Activated CD4-positive, alpha-beta T cell treated with anti-CD3 and anti-CD28 coated beads for 36 hours (primary cell): ENCODE results near the gene TUBD1. TPM values are rescaled to one million over a fixed set of nuclear protein-coding genes. Genes with fewer than 3 reads are reported as not detected.
"Not testable (repeated sequence)": the region's sequence is repeated elsewhere in the genome, so short reads cannot be mapped to it uniquely, and the experiment has no call there.

Experiments used
- ATAC-seq: fragments of 200-7000 bp; cut with Tn5 transposase; one replicate; pipeline ENCODE4 v1.10.0; 2021; ENCODE audit warnings: mild to moderate bottlenecking, moderate library complexity
- CTCF ChIA-PET: fragments of 350-600 bp; sonication (Branson Sonifier 250); formaldehyde crosslinking; loops from one replicate; lab custom pipeline; 2021; ENCODE audit warnings: antibody characterized with exemption; lab: Charles Lee
- POLR2A ChIA-PET: fragments of 350-600 bp; sonication (Branson Sonifier 250); formaldehyde crosslinking; loops from one replicate; lab custom pipeline; 2021; ENCODE audit warnings: antibody characterized with exemption, inconsistent platforms; lab: Charles Lee
- DNase-seq: peaks from one replicate; pipeline ENCODE4 v3.0.0-alpha.2; 2020
- H3K27ac Mint-ChIP-seq: one replicate; pipeline ENCODE4 v1.8.0; 2021; ENCODE audit warnings: mixed read lengths
- H3K27me3 Mint-ChIP-seq: one replicate; pipeline ENCODE4 v1.8.0; 2021; ENCODE audit warnings: mixed read lengths
- H3K36me3 Mint-ChIP-seq: one replicate; pipeline ENCODE4 v1.8.0; 2021; ENCODE audit warnings: low read depth, mixed read lengths
- H3K4me1 Mint-ChIP-seq: one replicate; pipeline ENCODE4 v1.8.0; 2021; ENCODE audit warnings: mixed read lengths
- H3K4me3 Mint-ChIP-seq: one replicate; pipeline ENCODE4 v1.8.0; 2021; ENCODE audit warnings: mild to moderate bottlenecking, moderate library complexity, mixed read lengths
- H3K9me3 Mint-ChIP-seq: one replicate; pipeline ENCODE4 v1.8.0; 2021; ENCODE audit warnings: low read depth, mixed read lengths
- intact Hi-C, 2 experiments: fragments of 100-400 bp; cut with DNase I in 1 of 2; cut with micrococcal nuclease in 1 of 2; formaldehyde crosslinking; loops; one replicate each; pipeline versions ENCODE4 v1.14.2 to v1.15.1; 2022 to 2024; cut with DNase I, micrococcal nuclease
- total RNA-seq, 2 experiments: library from RNA; stranded (reverse); gene quantifications; one replicate each; pipeline ENCODE4 v1.2.3, GENCODE V29; 2021

TUBD1 gene
- total RNA-seq, 2 experiments from 2014 or later: 10.6 to 11.0 TPM

DNA sequence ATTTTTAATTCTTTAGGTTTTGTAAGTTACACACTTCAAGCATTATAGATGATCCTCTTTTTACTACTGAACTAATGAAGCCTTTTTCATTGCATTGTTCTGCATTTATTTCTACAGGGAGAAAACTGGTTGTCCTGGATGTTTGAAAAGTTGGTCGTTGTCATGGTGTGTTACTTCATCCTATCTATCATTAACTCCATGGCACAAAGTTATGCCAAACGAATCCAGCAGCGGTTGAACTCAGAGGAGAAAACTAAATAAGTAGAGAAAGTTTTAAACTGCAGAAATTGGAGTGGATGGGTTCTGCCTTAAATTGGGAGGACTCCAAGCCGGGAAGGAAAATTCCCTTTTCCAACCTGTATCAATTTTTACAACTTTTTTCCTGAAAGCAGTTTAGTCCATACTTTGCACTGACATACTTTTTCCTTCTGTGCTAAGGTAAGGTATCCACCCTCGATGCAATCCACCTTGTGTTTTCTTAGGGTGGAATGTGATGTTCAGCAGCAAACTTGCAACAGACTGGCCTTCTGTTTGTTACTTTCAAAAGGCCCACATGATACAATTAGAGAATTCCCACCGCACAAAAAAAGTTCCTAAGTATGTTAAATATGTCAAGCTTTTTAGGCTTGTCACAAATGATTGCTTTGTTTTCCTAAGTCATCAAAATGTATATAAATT lies 53.0 kb downstream of the TUBD1 start:
- peak overlapping the region; percentile 100 for H3K27ac Mint-ChIP-seq
- peaks cover 44% of the 10 kb centered on the region for H3K4me1 Mint-ChIP-seq
- peaks cover 3% of the 10 kb centered on the region for H3K27me3 Mint-ChIP-seq
- intact Hi-C loops: loop anchor here (5.0 to 10.0 kb wide), 2 partner anchors 195 to 1502 kb away; no protein-coding TSS in a partner anchor
- H3K36me3 Mint-ChIP-seq: peaks cover 74% of the 10 kb centered on the region
- peak overlapping the region; percentile 100 for H3K4me3 Mint-ChIP-seq
- no peaks in the 10 kb centered on the region for H3K9me3 Mint-ChIP-seq
- CTCF ChIA-PET: interaction anchor here (2.6 to 4.8 kb wide), 6 partner anchors 12 to 87 kb away, joined by 6 to 44 read pairs (median 26); no protein-coding TSS in a partner anchor
- ATAC-seq: no peak
- no peak for DNase-seq
- POLR2A ChIA-PET: interaction anchor here (0.6 to 9.2 kb wide), 9 partner anchors 9 to 86 kb away, joined by 3 to 308 read pairs (median 4); no protein-coding TSS in a partner anchor

DNA sequence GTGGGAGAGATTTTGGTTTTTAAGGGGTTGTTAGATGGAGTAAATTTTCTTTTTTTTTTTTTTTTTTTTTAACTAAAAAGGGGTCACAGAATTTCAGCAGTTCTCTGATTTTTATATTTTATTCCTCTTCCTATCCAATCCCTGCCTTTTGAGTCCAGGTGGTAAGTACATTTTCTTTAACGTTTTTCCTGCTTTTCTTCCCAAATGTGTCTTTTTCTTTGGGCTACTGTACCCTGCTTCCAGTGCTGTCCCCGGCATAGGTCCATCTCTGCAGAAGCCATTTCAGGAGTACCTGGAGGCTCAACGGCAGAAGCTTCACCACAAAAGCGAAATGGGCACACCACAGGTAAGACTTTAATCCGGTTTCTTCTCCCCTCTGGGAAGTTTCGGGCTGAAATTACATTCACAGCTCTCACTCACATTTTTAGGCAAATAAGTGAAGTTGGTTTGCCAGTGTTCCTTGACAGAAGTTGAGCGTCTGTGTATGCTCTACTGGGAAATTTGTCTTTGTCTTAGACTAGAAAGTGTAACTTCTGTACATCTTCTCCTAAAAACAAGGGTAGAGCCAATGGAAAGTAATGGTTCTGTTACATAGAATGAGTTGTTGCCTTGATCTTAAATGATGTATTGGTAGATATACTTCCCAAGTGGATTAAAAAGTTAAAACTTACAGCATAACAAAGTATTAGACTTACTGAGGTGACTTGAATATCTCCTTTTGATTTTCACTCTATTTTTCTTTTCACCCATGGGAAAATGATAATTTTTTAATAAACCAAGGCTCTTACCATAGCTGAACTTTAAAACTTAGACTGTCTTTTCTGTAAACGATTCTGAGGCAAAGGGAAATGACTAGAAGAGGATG lies 54.5 kb downstream of the TUBD1 start:
- POLR2A ChIA-PET: interaction anchor here (1.0 to 9.2 kb wide), 13 partner anchors 9 to 219 kb away, joined by 3 to 308 read pairs (median 11); partner anchors contain the start of genes CLTC, PTRH2, TUBD1 and VMP1

DNA sequence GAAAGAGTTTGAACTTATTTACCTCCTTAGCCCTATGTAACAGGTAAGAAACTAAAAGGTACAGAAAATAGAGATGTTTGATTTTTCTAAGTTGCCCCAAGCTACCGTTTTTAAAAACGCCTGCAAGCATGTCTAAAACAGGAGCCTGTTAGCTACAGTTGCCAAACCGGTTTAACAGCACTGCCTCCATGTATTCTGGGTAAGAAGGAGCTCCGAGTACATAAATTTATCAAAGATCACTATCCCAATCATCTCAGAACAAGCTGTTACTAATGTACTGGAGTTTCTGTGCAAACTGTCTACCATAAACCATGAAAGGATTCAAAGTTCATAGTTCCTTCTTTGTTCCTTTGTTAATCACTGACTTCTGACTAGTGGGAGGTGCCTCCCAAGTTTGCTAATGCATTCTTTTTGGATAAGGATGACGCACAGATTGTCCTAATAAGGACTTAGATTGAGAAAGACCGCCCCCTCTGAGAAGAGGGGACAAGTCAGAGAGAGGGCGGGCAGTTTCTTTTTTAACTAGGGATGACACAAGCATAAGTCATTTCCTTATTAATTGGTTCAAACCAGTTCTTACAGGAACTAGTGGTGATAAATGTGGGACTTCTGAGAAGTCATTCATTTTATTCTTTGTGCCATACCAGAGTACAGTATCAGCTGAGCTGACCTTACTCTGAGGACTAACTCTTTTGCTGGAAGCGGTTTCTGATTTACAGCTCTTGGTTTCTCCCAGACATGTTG lies 55.3 kb downstream of the TUBD1 start:
- peaks cover 3% of the 10 kb centered on the region for H3K27me3 Mint-ChIP-seq

More for the DNA sequence above, 54.5 kb downstream of the TUBD1 start:
- peak overlapping the region; percentile 100 for H3K4me3 Mint-ChIP-seq
- no peaks in the 10 kb centered on the region for H3K9me3 Mint-ChIP-seq
- H3K27me3 Mint-ChIP-seq: peaks cover 3% of the 10 kb centered on the region
- H3K27ac Mint-ChIP-seq: peak overlapping the region; percentile 100
- H3K4me1 Mint-ChIP-seq: peaks cover 41% of the 10 kb centered on the region
- intact Hi-C loops: no loop called here
- ATAC-seq (no peak), DNase-seq (no peak)
- CTCF ChIA-PET: interaction anchor here (0.5 to 4.8 kb wide), 10 partner anchors 10 to 618 kb away, joined by 3 to 44 read pairs (median 8); partner anchors contain the start of gene GDPD1
- peaks cover 78% of the 10 kb centered on the region for H3K36me3 Mint-ChIP-seq

DNA sequence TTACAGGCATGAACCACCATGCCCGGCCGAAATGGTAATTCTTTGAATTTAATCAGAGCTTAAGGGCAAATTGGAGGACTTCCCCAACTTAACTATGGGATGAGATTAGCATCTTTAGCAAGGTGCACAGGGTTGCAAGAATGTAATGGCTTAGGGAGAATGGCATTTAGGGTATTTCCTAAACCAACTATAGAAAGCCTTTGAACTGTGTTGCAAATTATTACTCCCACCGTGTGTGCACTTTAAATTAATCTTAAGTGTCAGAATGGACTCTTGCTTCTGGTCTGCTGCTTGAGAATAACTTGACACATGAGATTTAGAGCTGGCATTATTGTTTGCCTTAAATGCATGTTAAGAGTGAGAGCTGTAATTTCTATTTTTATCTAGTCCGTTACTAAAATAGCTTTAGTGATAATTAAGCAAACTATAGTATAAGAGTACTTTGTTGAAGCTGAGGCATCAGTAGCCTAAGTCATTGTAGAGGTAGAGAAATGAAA lies 59.8 kb downstream of the TUBD1 start:
- intact Hi-C loops: no loop called here
- ATAC-seq: no peak
- DNase-seq: no peak
- no peaks in the 10 kb centered on the region for H3K27me3 Mint-ChIP-seq
- H3K9me3 Mint-ChIP-seq: no peaks in the 10 kb centered on the region
- peak overlapping the region; percentile 56 for H3K4me3 Mint-ChIP-seq
- peaks cover 76% of the 10 kb centered on the region for H3K4me1 Mint-ChIP-seq
- ChIA-PET CTCF (interaction anchor here (0.6 to 11.2 kb wide), 4 partner anchors 62 to 208 kb away, joined by 3 to 113 read pairs (median 3); no protein-coding TSS in a partner anchor), POLR2A (interaction anchor here (0.6 to 9.2 kb wide), 5 partner anchors 7 to 1496 kb away, joined by 3 to 308 read pairs (median 101); no protein-coding TSS in a partner anchor)
- peak overlapping the region; percentile 90 for H3K27ac Mint-ChIP-seq
- peaks cover 46% of the 10 kb centered on the region for H3K36me3 Mint-ChIP-seq

More for the DNA sequence above, 55.3 kb downstream of the TUBD1 start:
- H3K9me3 Mint-ChIP-seq: no peaks in the 10 kb centered on the region
- ATAC-seq (peak; percentile 77), DNase-seq (peak; percentile 77)
- peak overlapping the region; percentile 100 for H3K4me3 Mint-ChIP-seq
- H3K4me1 Mint-ChIP-seq: peaks cover 41% of the 10 kb centered on the region
- peaks cover 76% of the 10 kb centered on the region for H3K36me3 Mint-ChIP-seq
- peak overlapping the region; percentile 100 for H3K27ac Mint-ChIP-seq
- POLR2A ChIA-PET: interaction anchor here (0.6 to 9.2 kb wide), 15 partner anchors 9 to 1206 kb away, joined by 3 to 308 read pairs (median 10); partner anchors contain the start of genes CLTC, PTRH2, TUBD1 and VMP1
- CTCF ChIA-PET: interaction anchor here (0.7 to 4.8 kb wide), 14 partner anchors 9 to 92 kb away, joined by 3 to 44 read pairs (median 4); no protein-coding TSS in a partner anchor
- intact Hi-C loops: loop anchor here (1.0 to 2.0 kb wide), 5 partner anchors 8 to 85 kb away; no protein-coding TSS in a partner anchor

DNA sequence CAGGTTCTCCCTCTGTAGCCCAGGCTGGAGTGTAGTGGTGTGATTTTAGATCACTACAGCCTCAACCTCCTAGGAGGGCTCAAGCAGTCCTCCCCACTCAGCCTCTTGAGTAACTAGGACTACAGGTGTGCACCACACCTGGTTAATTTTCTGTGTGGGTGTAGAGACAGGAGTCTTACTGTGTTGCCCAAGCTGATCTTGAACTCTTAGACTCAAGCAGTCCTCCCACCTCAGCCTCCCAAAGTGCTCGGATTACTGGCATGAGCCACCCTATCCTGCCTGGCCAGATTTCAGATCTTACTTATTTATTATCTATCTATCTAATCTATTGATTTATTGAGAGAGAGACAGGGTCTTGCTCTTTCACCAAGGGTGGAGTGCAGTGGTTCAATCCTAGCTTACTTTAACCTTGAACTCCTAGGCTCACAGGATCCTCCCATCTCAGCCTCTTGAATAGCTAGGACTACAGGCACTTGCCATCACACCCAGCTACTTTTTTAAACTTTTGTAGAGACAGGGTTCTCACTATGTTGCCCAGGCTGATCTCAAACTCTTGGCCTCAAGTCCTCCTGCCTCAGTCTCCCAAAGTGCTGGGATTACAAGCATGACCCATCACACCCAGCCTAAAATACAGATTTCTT lies 61.8 kb downstream of the TUBD1 start:
- DNase-seq: no peak
- intact Hi-C loops: no loop called here
- H3K4me3 Mint-ChIP-seq: peak overlapping the region; percentile 78
- H3K36me3 Mint-ChIP-seq: peaks cover 51% of the 10 kb centered on the region
- no peak for ATAC-seq
- ChIA-PET POLR2A (interaction anchor here (0.7 to 9.2 kb wide), 8 partner anchors 9 to 1998 kb away, joined by 3 to 308 read pairs (median 14); no protein-coding TSS in a partner anchor), CTCF (interaction anchor here (0.8 to 11.2 kb wide), 5 partner anchors 25 to 85 kb away, joined by 3 to 113 read pairs (median 6); no protein-coding TSS in a partner anchor)
- no peaks in the 10 kb centered on the region for H3K9me3 Mint-ChIP-seq
- H3K27ac Mint-ChIP-seq: peak overlapping the region; percentile 93
- peaks cover 84% of the 10 kb centered on the region for H3K4me1 Mint-ChIP-seq
- no peaks in the 10 kb centered on the region for H3K27me3 Mint-ChIP-seq

DNA sequence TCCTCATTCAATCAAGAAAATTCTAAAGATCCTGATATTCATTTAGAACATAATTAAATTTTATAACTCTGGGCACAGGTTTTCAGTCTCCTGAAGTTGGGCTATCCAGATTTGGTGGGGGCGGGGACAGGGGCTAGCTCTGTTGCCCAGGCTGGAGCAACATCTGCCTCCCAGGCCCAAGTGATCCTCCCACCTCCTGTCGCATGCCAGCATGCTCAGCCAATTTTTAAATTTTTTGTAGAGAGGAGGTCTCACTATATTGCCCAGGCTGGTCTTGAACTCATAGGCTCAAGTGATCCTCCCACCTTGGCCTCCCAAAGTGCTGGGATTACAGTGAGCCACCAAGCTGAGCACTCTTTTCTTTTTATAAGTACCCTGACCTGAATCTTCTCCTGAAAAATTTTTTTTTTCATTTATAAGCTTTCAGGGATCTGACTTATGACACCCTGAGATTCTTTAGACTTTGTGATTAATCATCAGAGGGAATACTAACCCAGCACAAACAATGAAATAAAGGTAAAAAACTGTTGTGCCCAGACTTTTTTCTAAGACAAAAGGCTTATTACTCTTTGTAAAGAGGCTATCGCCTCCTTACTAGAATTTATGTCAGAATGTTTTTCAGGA lies 62.6 kb downstream of the TUBD1 start:
- peaks cover 56% of the 10 kb centered on the region for H3K36me3 Mint-ChIP-seq
- CTCF ChIA-PET: interaction anchor here (0.6 to 11.2 kb wide), 6 partner anchors 8 to 78 kb away, joined by 3 to 113 read pairs (median 24); no protein-coding TSS in a partner anchor

DNA sequence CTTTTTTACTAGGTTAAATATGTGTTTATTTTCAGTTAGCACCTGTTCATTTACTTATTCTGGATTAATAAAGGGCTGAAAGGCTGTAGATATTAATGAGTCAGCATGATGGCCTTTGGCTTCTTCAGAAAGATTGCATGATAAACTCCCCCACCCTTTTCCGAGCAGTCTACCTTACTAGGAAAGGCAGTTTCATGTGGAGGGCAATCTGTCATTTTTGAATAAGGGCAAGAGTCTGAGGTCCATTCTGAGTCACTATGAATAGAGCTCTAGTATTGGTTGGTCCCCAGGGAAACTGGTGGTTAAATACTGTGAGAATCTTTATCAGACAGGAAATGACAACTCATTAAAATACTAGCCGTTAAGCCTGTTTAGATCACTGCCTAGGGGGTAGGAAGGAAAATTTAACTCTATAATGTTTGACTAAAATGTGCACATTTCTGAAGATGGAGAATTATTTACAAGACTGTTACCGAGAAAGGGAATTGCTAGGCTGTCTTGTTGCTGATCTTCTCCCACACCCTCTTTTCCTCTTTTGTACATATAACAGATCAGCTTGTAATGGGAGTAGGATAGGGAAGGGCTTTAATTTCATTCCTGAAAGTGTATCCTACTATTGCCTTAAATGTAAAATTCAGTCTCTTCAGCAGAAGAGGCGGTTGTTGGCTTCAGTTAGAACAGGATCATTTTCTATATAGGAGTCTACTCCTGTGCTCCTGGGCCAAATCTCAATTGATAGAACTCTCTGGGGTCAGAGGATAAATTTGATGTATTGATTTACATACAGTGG lies 63.3 kb downstream of the TUBD1 start:
- Mint-ChIP-seq H3K4me3 (peak overlapping the region; percentile 78), H3K27ac (peak overlapping the region; percentile 93), H3K27me3 (no peaks in the 10 kb centered on the region), H3K36me3 (peaks cover 56% of the 10 kb centered on the region), H3K9me3 (no peaks in the 10 kb centered on the region), H3K4me1 (peaks cover 87% of the 10 kb centered on the region)
- ChIA-PET POLR2A (interaction anchor here (1.0 to 9.2 kb wide), 9 partner anchors 10 to 211 kb away, joined by 6 to 308 read pairs (median 11); partner anchors contain the start of genes PTRH2 and VMP1), CTCF (interaction anchor here (0.6 to 11.2 kb wide), 8 partner anchors 9 to 78 kb away, joined by 3 to 113 read pairs (median 10); no protein-coding TSS in a partner anchor)
- ATAC-seq (peak; percentile 72), DNase-seq (peak; percentile 65)
- intact Hi-C loops: loop anchor here (1.0 to 2.0 kb wide), 6 partner anchors 8 to 210 kb away; partner anchors contain the start of gene CLTC (in 1 of the 2)

More for the DNA sequence above, 62.6 kb downstream of the TUBD1 start:
- Mint-ChIP-seq H3K4me3 (peak overlapping the region; percentile 78), H3K9me3 (no peaks in the 10 kb centered on the region), H3K27ac (peak overlapping the region; percentile 93), H3K4me1 (peaks cover 88% of the 10 kb centered on the region), H3K27me3 (no peaks in the 10 kb centered on the region)
- intact Hi-C loops: no loop called here
- DNase-seq: peak; percentile 61
- ATAC-seq: peak; percentile 4
- POLR2A ChIA-PET: interaction anchor here (1.0 to 9.2 kb wide), 6 partner anchors 10 to 78 kb away, joined by 8 to 308 read pairs (median 62); no protein-coding TSS in a partner anchor

DNA sequence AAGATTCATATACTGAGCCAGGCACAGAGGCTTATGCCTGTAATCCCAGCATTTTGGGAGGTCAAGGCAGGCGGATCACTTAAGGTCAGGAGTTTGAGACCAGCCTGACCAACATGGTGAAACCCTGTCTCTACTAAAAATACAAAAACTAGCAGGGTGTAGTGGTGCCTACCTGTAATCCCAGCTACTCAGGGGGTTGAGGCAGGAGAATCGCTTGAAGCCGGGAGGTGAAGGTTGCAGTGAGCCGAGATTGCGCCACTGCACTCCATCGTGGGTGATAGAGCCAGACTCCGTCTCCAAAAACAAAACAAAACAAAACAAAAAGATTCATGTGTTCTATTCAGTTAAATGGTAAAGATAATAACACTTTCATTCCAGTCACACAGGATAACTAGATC lies 63.9 kb downstream of the TUBD1 start:
- not testable (repeated sequence) for H3K9me3 Mint-ChIP-seq, H3K27me3 Mint-ChIP-seq
- ChIA-PET POLR2A (interaction anchor here (1.0 to 9.2 kb wide), 8 partner anchors 11 to 210 kb away, joined by 6 to 308 read pairs (median 17); partner anchors contain the start of genes PTRH2 and VMP1), CTCF (interaction anchor here (0.8 to 11.2 kb wide), 7 partner anchors 9 to 77 kb away, joined by 4 to 113 read pairs (median 12); no protein-coding TSS in a partner anchor)
- Mint-ChIP-seq H3K36me3 (peaks cover 54% of the 10 kb centered on the region), H3K27ac (peak overlapping the region; percentile 93), H3K4me3 (peak overlapping the region; percentile 78), H3K4me1 (peaks cover 85% of the 10 kb centered on the region)
- ATAC-seq: peak; percentile 3
- DNase-seq: peak; percentile 59
- intact Hi-C loops: loop anchor here (1.0 to 2.0 kb wide), 6 partner anchors 8 to 210 kb away; partner anchors contain the start of gene CLTC (in 1 of the 2)
